ENCODE results near the gene SLC39A7. TPM values are rescaled to one million over a fixed set of nuclear protein-coding genes. Genes with fewer than 3 reads are reported as not detected.

Gene SLC39A7
- total RNA-seq, 1 experiment from 2014 or later, result 128 TPM

GRCh38 chr6:33215271-33216116 is 14.8 kb downstream of the SLC39A7 start:
- no TSS peak for BruUV-seq (replicated peaks)
- Histone ChIP-seq H3K79me2 (ENCODE audit: low read length) (no peaks in the 10 kb centered on the region), H3K9me2 (replicated peaks; ENCODE audit: low read length) (no peaks in the 10 kb centered on the region), H3K9me3 (ENCODE audit: low read length) (no peaks in the 10 kb centered on the region), H3K4me3 (ENCODE audit: low read length) (no peak overlapping the region), H3K4me2 (ENCODE audit: low read length) (no peak overlapping the region), H3F3A (ENCODE audit: low read length, unreplicated experiment) (no peaks in the 10 kb centered on the region), H2AFZ (ENCODE audit: low read length) (no peak overlapping the region), H3K27ac (ENCODE audit: low read length) (no peak overlapping the region), H3K27me3 (ENCODE audit: low read length) (no peaks in the 10 kb centered on the region), H3K4me1 (ENCODE audit: insufficient read depth, low read length) (no peaks in the 10 kb centered on the region), H4K20me1 (ENCODE audit: low read length) (no peaks in the 10 kb centered on the region), H3K9ac (ENCODE audit: low read length) (no peak overlapping the region), H3K36me3 (ENCODE audit: low read depth, low read length) (no peaks in the 10 kb centered on the region)
- DNase-seq (no peak), ATAC-seq (no peak)
- ChIA-PET POLR2A (ENCODE audit: unreplicated experiment) (no interaction called here), CTCF (no interaction called here)
- intact Hi-C loops (cut with micrococcal nuclease), result no loop called here
- TF ChIP-seq EZH2phosphoT487 (IDR thresholded peaks at IDR 0.05; ENCODE audit: borderline replicate concordance, low read length), result no peak
- no peak for TF ChIP-seq EZH2 (IDR thresholded peaks at IDR 0.05; ENCODE audit: low read length, unreplicated experiment)
- TF ChIP-seq, protein P1, sequence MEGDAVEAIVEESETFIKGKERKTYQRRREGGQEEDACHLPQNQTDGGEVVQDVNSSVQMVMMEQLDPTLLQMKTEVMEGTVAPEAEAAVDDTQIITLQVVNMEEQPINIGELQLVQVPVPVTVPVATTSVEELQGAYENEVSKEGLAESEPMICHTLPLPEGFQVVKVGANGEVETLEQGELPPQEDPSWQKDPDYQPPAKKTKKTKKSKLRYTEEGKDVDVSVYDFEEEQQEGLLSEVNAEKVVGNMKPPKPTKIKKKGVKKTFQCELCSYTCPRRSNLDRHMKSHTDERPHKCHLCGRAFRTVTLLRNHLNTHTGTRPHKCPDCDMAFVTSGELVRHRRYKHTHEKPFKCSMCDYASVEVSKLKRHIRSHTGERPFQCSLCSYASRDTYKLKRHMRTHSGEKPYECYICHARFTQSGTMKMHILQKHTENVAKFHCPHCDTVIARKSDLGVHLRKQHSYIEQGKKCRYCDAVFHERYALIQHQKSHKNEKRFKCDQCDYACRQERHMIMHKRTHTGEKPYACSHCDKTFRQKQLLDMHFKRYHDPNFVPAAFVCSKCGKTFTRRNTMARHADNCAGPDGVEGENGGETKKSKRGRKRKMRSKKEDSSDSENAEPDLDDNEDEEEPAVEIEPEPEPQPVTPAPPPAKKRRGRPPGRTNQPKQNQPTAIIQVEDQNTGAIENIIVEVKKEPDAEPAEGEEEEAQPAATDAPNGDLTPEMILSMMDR (conservative IDR thresholded peaks at IDR 0.05; ENCODE audit: low read depth, low read length), result no peak

GRCh38 chr6:33216117-33216649 is 15.5 kb downstream of the SLC39A7 start:
- Histone ChIP-seq H3K4me3 (ENCODE audit: low read length) (no peak overlapping the region), H3K4me1 (ENCODE audit: insufficient read depth, low read length) (no peaks in the 10 kb centered on the region), H3F3A (ENCODE audit: low read length, unreplicated experiment) (no peaks in the 10 kb centered on the region), H3K27me3 (ENCODE audit: low read length) (no peaks in the 10 kb centered on the region), H3K9ac (ENCODE audit: low read length) (no peak overlapping the region), H3K9me2 (replicated peaks; ENCODE audit: low read length) (no peaks in the 10 kb centered on the region), H2AFZ (ENCODE audit: low read length) (no peak overlapping the region), H3K36me3 (ENCODE audit: low read depth, low read length) (no peaks in the 10 kb centered on the region), H3K4me2 (ENCODE audit: low read length) (no peak overlapping the region), H3K27ac (ENCODE audit: low read length) (no peak overlapping the region), H4K20me1 (ENCODE audit: low read length) (no peaks in the 10 kb centered on the region), H3K9me3 (ENCODE audit: low read length) (no peaks in the 10 kb centered on the region), H3K79me2 (ENCODE audit: low read length) (no peaks in the 10 kb centered on the region)
- BruUV-seq (replicated peaks), result no TSS peak
- DNase-seq, result no peak
- POLR2A ChIA-PET (ENCODE audit: unreplicated experiment), result interaction anchor here (0.5 kb wide), 1 partner anchor 16 kb away, joined by 3 read pairs; no protein-coding TSS in a partner anchor
- no peak for ATAC-seq
- intact Hi-C loops (cut with micrococcal nuclease), result no loop called here
- TF ChIP-seq, protein P1 (conservative IDR thresholded peaks at IDR 0.05; ENCODE audit: low read depth, low read length), result no peak
- TF ChIP-seq EZH2phosphoT487 (IDR thresholded peaks at IDR 0.05; ENCODE audit: borderline replicate concordance, low read length) (no peak), EZH2 (IDR thresholded peaks at IDR 0.05; ENCODE audit: low read length, unreplicated experiment) (no peak)
- CTCF ChIA-PET, result no interaction called here

DNA sequence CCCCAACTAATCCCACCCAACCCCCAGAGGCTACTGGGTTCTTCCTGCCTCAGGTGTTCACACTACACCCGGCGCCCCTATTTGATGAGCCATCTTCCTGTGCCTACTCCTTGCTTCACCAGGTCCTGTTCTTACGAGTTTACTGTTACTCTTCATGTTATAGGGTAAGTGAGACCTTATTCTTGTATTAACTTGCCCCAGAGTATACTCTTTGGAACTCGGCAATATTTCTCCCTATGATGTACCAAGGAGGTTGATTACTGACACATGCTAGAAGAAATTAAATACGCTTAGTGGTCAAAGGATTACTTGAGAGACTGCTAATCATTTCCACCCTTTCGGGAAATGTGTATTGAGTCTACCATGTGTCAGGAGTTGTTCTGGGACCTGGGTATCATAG is 16.6 kb downstream of the SLC39A7 start:
- Histone ChIP-seq H3K9me3 (ENCODE audit: low read length) (no peaks in the 10 kb centered on the region), H3F3A (ENCODE audit: low read length, unreplicated experiment) (no peaks in the 10 kb centered on the region), H3K9ac (ENCODE audit: low read length) (no peak overlapping the region), H3K27me3 (ENCODE audit: low read length) (0 out of 2 replicates have a peak, but pooled peaks cover 3% of the 10 kb centered on the region), H2AFZ (ENCODE audit: low read length) (no peak overlapping the region), H3K4me2 (ENCODE audit: low read length) (no peak overlapping the region), H3K4me3 (ENCODE audit: low read length) (no peak overlapping the region), H3K4me1 (ENCODE audit: insufficient read depth, low read length) (no peaks in the 10 kb centered on the region), H3K79me2 (ENCODE audit: low read length) (no peaks in the 10 kb centered on the region), H4K20me1 (ENCODE audit: low read length) (no peaks in the 10 kb centered on the region), H3K36me3 (ENCODE audit: low read depth, low read length) (no peaks in the 10 kb centered on the region), H3K27ac (ENCODE audit: low read length) (no peak overlapping the region), H3K9me2 (replicated peaks; ENCODE audit: low read length) (no peaks in the 10 kb centered on the region)
- CTCF ChIA-PET, result no interaction called here
- POLR2A ChIA-PET (ENCODE audit: unreplicated experiment), result no interaction called here
- TF ChIP-seq EZH2 (IDR thresholded peaks at IDR 0.05; ENCODE audit: low read length, unreplicated experiment) (no peak), EZH2phosphoT487 (IDR thresholded peaks at IDR 0.05; ENCODE audit: borderline replicate concordance, low read length) (no peak)
- TF ChIP-seq, protein P1 (conservative IDR thresholded peaks at IDR 0.05; ENCODE audit: low read depth, low read length), result no peak
- intact Hi-C loops (cut with micrococcal nuclease), result no loop called here
- DNase-seq, result no peak
- no peak for ATAC-seq
- no TSS peak for BruUV-seq (replicated peaks)
